Right lung (tissue), 10 donors: Measurements from ENCODE around the gene BZW2. TPM values are rescaled to one million over a fixed set of nuclear protein-coding genes. Genes with fewer than 3 reads are reported as not detected.

ENCODE experiments used
- DNase-seq, 2 donors: peaks; one replicate each; pipeline ENCODE4 v3.0.0-alpha.2; 2013
- long read RNA-seq, 8 donors: transcript quantifications; one replicate each; lab custom pipeline, GENCODE V29; 2026
- polyA plus RNA-seq, 5 donors: library from polyadenylated mRNA; unstranded; fragments of 120-200 nt; gene quantifications; one replicate each; pipeline versions ENCODE4 v1.2.1 to v1.2.3, GENCODE V29; 2013; ENCODE audit warnings: inconsistent platforms in 1 of 5, low replicate concordance in 1 of 5; ENCODE audit not compliant: insufficient read length in 5 of 5, insufficient read depth in 1 of 5

The BZW2 gene
- 10 to 100 TPM; 76.4 to 87.7 (median 80.5) TPM for polyA plus RNA-seq
- long read RNA-seq, donor 1, transcript BZW2-201 (12 exons, 1,860 nt), result major isoform, 25 of 27 reads
- long read RNA-seq, donor 1, partial matches to known transcripts, result 0 of 27 reads
- long read RNA-seq, donor 1, other reads (novel, unspliced or antisense), result 0 of 27 reads
- long read RNA-seq, donor 2, transcript BZW2-201 (12 exons, 1,860 nt), result major isoform, 17 of 19 reads
- long read RNA-seq, donor 2, partial matches to known transcripts, result 0 of 19 reads
- long read RNA-seq, donor 2, other reads (novel, unspliced or antisense), result 0 of 19 reads
- long read RNA-seq, donor 3, transcript BZW2-201 (12 exons, 1,860 nt), result major isoform, 11 of 25 reads
- long read RNA-seq, donor 3, partial matches to known transcripts, result 9 of 25 reads
- long read RNA-seq, donor 3, other reads (novel, unspliced or antisense), result 0 of 25 reads
- long read RNA-seq, donor 4, transcript BZW2-201 (12 exons, 1,860 nt), result major isoform, 8 of 9 reads
- long read RNA-seq, donor 4, partial matches to known transcripts, result 0 of 9 reads
- long read RNA-seq, donor 4, other reads (novel, unspliced or antisense), result 0 of 9 reads
- long read RNA-seq, donor 5, transcript BZW2-207 (12 exons, 1,862 nt), result minor isoform, 7 of 42 reads
- long read RNA-seq, donor 5, transcript BZW2-201 (12 exons, 1,860 nt), result major isoform, 28 of 42 reads
- long read RNA-seq, donor 5, partial matches to known transcripts, result 7 of 42 reads
- long read RNA-seq, donor 5, other reads (novel, unspliced or antisense), result 0 of 42 reads
- long read RNA-seq, donor 6, transcript BZW2-201 (12 exons, 1,860 nt), result major isoform, 19 of 37 reads
- long read RNA-seq, donor 6, transcript BZW2-207 (12 exons, 1,862 nt), result minor isoform, 7 of 37 reads
- long read RNA-seq, donor 6, partial matches to known transcripts, result 9 of 37 reads
- long read RNA-seq, donor 6, other reads (novel, unspliced or antisense), result 0 of 37 reads
- long read RNA-seq, donor 7, transcript BZW2-201 (12 exons, 1,860 nt), result major isoform, 10 of 16 reads
- long read RNA-seq, donor 7, partial matches to known transcripts, result 0 of 16 reads
- long read RNA-seq, donor 7, other reads (novel, unspliced or antisense), result 0 of 16 reads
- long read RNA-seq, donor 8, transcript BZW2-201 (12 exons, 1,860 nt), result major isoform, 18 of 21 reads
- long read RNA-seq, donor 8, partial matches to known transcripts, result 0 of 21 reads
- long read RNA-seq, donor 8, other reads (novel, unspliced or antisense), result 0 of 21 reads

- peak; percentile 94 to 95 for DNase-seq
These were observed at the start of gene BZW2, which contains the start of gene ANKMY2 for GRCh38 chr7:16645593-16646471. Gene BZW2, plus strand, starts transcription at chr7:16646181. Its CDS starts 19,263 bp downstream, at chr7:16665444. Gene ANKMY2, minus strand, starts transcription at chr7:16645754. Its CDS starts 181 bp downstream, at chr7:16645573.

- no peak for DNase-seq
These were observed 48.0 kb upstream of the BZW2 start for GRCh38 chr7:16598015-16598414.

- no peak for DNase-seq
These were observed 46.1 kb upstream of the BZW2 start for GRCh38 chr7:16599860-16600259.

GRCh38 chr7:16603633-16604032 lies 42.3 kb upstream of the BZW2 start:
- DNase-seq, result no peak

- DNase-seq, result no peak
These were observed 41.9 kb upstream of the BZW2 start for GRCh38 chr7:16604054-16604453.

GRCh38 chr7:16606704-16607103 lies 39.3 kb upstream of the BZW2 start:
- no peak for DNase-seq

GRCh38 chr7:16609842-16610450 lies 36.0 kb upstream of the BZW2 start:
- no peak for DNase-seq

GRCh38 chr7:16611711-16612110 lies 34.3 kb upstream of the BZW2 start:
- no peak for DNase-seq

GRCh38 chr7:16615228-16615627 lies 30.8 kb upstream of the BZW2 start:
- no peak for DNase-seq

- DNase-seq, result no peak
These were observed 29.9 kb upstream of the BZW2 start for GRCh38 chr7:16616122-16616521.

- no peak for DNase-seq
These were observed 29.4 kb upstream of the BZW2 start for GRCh38 chr7:16616542-16616941.

GRCh38 chr7:16619979-16620408 lies 26.0 kb upstream of the BZW2 start:
- DNase-seq, result no peak

- no peak for DNase-seq
These were observed 19.6 kb upstream of the BZW2 start for GRCh38 chr7:16626388-16626787.

- DNase-seq, result no peak
These were observed 18.7 kb upstream of the BZW2 start for GRCh38 chr7:16627236-16627635.

GRCh38 chr7:16630654-16631053 lies 15.3 kb upstream of the BZW2 start:
- DNase-seq, result no peak

- DNase-seq, result no peak
These were observed 11.7 kb upstream of the BZW2 start for GRCh38 chr7:16634271-16634738.

GRCh38 chr7:16636555-16637101 lies 9.4 kb upstream of the BZW2 start:
- DNase-seq, result peak; percentile 21 to 38

- no peak for DNase-seq
These were observed 8.6 kb upstream of the BZW2 start for GRCh38 chr7:16637379-16637778.
